Activated CD8-positive, alpha-beta memory T cell treated with anti-CD3 and anti-CD28 coated beads, Interleukin-2, amount 10 ng/mL, durations not matched to agents 7 days and 5 days (primary cell): ENCODE data around the gene BTLA. TPM values are rescaled to one million over a fixed set of nuclear protein-coding genes. Genes with fewer than 3 reads are reported as not detected.
"Not testable (repeated sequence)": the region's sequence is repeated elsewhere in the genome, so short reads cannot be mapped to it uniquely, and the experiment has no call there.

ENCODE experiments used
- ATAC-seq: fragments of 150-1000 bp; cut with Tn5 transposase; one replicate; pipeline ENCODE4 v1.10.0; 2021; ENCODE audit warnings: moderate library complexity
- CTCF ChIA-PET: fragments of 350-600 bp; sonication (Branson Sonifier 250); formaldehyde crosslinking; loops from one replicate; lab custom pipeline; 2021; ENCODE audit warnings: antibody characterized with exemption; lab: Charles Lee
- DNase-seq: peaks from one replicate; pipeline ENCODE4 v3.0.0-alpha.2; 2020
- H3K27ac Mint-ChIP-seq: one replicate; pipeline ENCODE4 v1.8.0; 2021; ENCODE audit warnings: mild to moderate bottlenecking, mixed read lengths
- H3K27me3 Mint-ChIP-seq: one replicate; pipeline ENCODE4 v1.8.0; 2021; ENCODE audit warnings: mixed read lengths
- H3K36me3 Mint-ChIP-seq: one replicate; pipeline ENCODE4 v1.8.0; 2021; ENCODE audit warnings: mild to moderate bottlenecking, mixed read lengths
- H3K4me1 Mint-ChIP-seq: one replicate; pipeline ENCODE4 v1.8.0; 2021; ENCODE audit warnings: mixed read lengths
- H3K4me3 Mint-ChIP-seq: one replicate; pipeline ENCODE4 v1.8.0; 2021; ENCODE audit warnings: mild to moderate bottlenecking, moderate library complexity, mixed read lengths
- H3K9me3 Mint-ChIP-seq: one replicate; pipeline ENCODE4 v1.8.0; 2022; ENCODE audit warnings: low read depth, mixed read lengths
- total RNA-seq, 2 experiments: library from RNA; stranded (reverse); gene quantifications; one replicate each; pipeline ENCODE4 v1.2.3, GENCODE V29; 2021

Gene BTLA
- total RNA-seq, 2 experiments from 2014 or later, result 16.2 to 17.1 TPM

- Mint-ChIP-seq H3K4me1 (peaks cover 62% of the 10 kb centered on the region), H3K36me3 (peaks cover 43% of the 10 kb centered on the region), H3K27ac (peak overlapping the region; percentile 52)
- ATAC-seq, DNase-seq, H3K4me3 Mint-ChIP-seq, CTCF ChIA-PET, H3K27me3 Mint-ChIP-seq, H3K9me3 Mint-ChIP-seq: not testable (repeated sequence)
Observed at GRCh38 chr3:112461787-112462186, 37.5 kb downstream of the BTLA start.

DNA sequence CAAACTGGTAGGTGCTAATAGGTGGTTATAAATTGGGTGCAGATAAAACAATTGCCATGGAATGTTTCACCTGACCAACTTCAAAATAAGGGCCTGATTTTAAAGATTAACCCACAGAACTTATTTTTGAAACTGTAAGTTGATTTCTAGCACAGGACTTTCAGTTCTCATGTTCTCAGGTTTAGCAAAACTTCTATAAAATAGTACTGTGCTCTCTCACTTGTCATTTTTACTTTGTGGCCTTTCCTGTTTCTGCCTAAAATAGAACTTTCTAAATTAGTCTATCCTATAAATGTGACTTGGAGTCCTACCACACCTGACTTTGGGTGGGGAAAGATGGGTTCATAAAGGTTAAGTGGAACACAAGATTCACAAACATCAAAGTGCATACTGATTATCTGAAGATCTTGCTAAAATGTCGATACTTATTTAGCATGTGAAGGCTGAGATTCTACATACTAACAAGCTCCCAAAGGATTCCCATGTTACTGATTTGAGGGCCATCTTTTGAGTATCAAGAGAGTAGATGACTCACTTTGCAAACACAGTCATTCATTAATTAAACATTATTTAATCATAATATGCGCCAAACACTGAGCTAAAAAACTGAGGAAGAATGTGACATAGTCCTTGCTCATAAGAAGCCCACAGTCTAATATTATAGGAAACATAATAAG lies 38.6 kb downstream of the BTLA start:
- peaks cover 58% of the 10 kb centered on the region for H3K4me1 Mint-ChIP-seq
- peak; percentile 3 for ATAC-seq
- H3K36me3 Mint-ChIP-seq, result peaks cover 35% of the 10 kb centered on the region
- no peaks in the 10 kb centered on the region for H3K27me3 Mint-ChIP-seq
- CTCF ChIA-PET, result interaction anchor here (0.9 to 1.8 kb wide), 2 partner anchors 38 to 52 kb away, joined by 3 to 4 read pairs; no protein-coding TSS in a partner anchor
- DNase-seq, result no peak
- H3K9me3 Mint-ChIP-seq, result peaks cover 2% of the 10 kb centered on the region
- peak overlapping the region; percentile 13 for H3K4me3 Mint-ChIP-seq
- peak overlapping the region; percentile 85 for H3K27ac Mint-ChIP-seq

DNA sequence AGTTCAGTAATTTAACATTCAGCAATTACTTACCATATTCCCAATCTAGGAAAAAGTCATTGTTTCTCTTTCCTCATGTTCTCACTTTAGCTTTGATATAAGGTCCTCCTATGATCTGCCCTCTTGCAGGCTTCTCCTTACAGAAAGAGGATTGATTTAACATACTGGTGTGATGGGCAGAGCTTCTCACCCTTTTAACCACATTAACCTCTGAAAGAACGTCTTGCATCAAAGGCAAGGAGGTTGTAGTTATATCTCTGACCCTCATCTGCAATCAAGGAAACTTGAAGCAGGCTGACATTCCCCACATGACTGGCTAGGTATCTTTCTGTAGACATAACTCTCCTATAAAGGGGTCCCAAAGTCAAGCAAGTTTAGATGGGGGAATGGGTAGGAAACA lies 39.5 kb downstream of the BTLA start:
- CTCF ChIA-PET, result interaction anchor here (0.9 to 1.8 kb wide), 4 partner anchors 22 to 60 kb away, joined by 3 to 4 read pairs (median 4); no protein-coding TSS in a partner anchor
- Mint-ChIP-seq H3K9me3 (peaks cover 2% of the 10 kb centered on the region), H3K27me3 (no peaks in the 10 kb centered on the region), H3K4me3 (peak overlapping the region; percentile 20), H3K36me3 (peaks cover 28% of the 10 kb centered on the region), H3K4me1 (peaks cover 49% of the 10 kb centered on the region), H3K27ac (peak overlapping the region; percentile 85)
- ATAC-seq (peak; percentile 66), DNase-seq (peak; percentile 52)

DNA sequence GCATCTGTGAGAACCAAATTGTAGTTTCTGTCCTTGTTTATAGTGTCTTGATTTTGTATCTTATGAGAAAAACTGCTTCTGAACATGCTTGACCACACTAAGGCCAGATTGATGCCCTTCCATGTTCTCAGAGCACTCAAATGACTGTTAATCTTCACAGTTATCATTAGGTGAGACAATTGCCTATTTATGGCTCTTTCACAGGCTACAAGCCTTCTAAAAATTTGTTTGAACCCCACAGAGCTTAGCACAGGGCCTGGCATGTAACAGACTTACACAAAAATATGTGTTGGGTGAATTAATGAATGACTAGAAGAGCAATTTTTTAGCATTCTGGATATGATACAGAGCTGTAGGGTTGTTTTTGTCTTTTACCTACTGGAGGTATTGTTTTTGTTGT lies 43.1 kb downstream of the BTLA start:
- peaks cover 2% of the 10 kb centered on the region for H3K9me3 Mint-ChIP-seq

DNA sequence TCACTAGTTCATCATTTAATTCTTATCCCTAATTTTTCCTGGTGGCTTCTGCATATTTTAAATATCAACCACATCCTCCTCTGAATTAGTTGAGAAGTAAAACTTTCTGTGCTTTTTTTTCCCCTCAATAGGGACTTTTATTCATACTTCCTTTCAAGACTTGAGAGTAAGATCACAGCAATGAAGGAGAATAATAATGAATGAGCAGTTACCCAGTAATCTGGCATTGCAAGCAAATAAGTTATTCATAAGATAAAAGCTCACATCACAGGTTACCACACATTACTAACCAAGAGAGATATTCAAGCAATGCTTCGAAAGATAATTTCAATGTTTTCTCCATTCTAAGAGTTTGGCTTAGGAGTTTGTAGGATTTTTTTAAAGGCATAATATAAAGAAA lies 50.3 kb downstream of the BTLA start:
- no peaks in the 10 kb centered on the region for H3K27me3 Mint-ChIP-seq

More for the DNA sequence above, 43.1 kb downstream of the BTLA start:
- Mint-ChIP-seq H3K27me3 (no peaks in the 10 kb centered on the region), H3K36me3 (peaks cover 8% of the 10 kb centered on the region), H3K4me1 (peaks cover 19% of the 10 kb centered on the region), H3K4me3 (no peak overlapping the region), H3K27ac (no peak overlapping the region)
- no peak for ATAC-seq
- CTCF ChIA-PET, result no interaction called here
- DNase-seq, result no peak

GRCh38 chr3:112446343-112446742 lies 52.9 kb downstream of the BTLA start:
- H3K36me3 Mint-ChIP-seq, result peaks cover 3% of the 10 kb centered on the region
- H3K4me1 Mint-ChIP-seq, result no peaks in the 10 kb centered on the region
- DNase-seq, result no peak
- H3K27ac Mint-ChIP-seq, result no peak overlapping the region
- ATAC-seq, result no peak
- CTCF ChIA-PET, result no interaction called here
- no peaks in the 10 kb centered on the region for H3K9me3 Mint-ChIP-seq
- H3K4me3 Mint-ChIP-seq, result no peak overlapping the region
- H3K27me3 Mint-ChIP-seq, result no peaks in the 10 kb centered on the region

More for the DNA sequence above, 50.3 kb downstream of the BTLA start:
- no peak overlapping the region for H3K27ac Mint-ChIP-seq
- H3K4me1 Mint-ChIP-seq, result no peaks in the 10 kb centered on the region
- CTCF ChIA-PET, result no interaction called here
- no peak for ATAC-seq
- no peak overlapping the region for H3K4me3 Mint-ChIP-seq
- no peaks in the 10 kb centered on the region for H3K9me3 Mint-ChIP-seq
- DNase-seq, result no peak
- H3K36me3 Mint-ChIP-seq, result peaks cover 4% of the 10 kb centered on the region

- Mint-ChIP-seq H3K36me3 (peaks cover 3% of the 10 kb centered on the region), H3K27ac (no peak overlapping the region), H3K27me3 (no peaks in the 10 kb centered on the region), H3K9me3 (no peaks in the 10 kb centered on the region), H3K4me1 (no peaks in the 10 kb centered on the region), H3K4me3 (no peak overlapping the region)
- ATAC-seq (no peak), DNase-seq (no peak)
- CTCF ChIA-PET, result no interaction called here
Observed at GRCh38 chr3:112445839-112446238, 53.4 kb downstream of the BTLA start.

GRCh38 chr3:112437146-112438022 lies 61.9 kb downstream of the BTLA start:
- Mint-ChIP-seq H3K4me1 (peaks cover 17% of the 10 kb centered on the region), H3K9me3 (peaks cover 4% of the 10 kb centered on the region), H3K27ac (peak overlapping the region; percentile 41), H3K36me3 (peaks cover 6% of the 10 kb centered on the region), H3K4me3 (no peak overlapping the region), H3K27me3 (no peaks in the 10 kb centered on the region)
- ATAC-seq (peak; percentile 92), DNase-seq (peak; percentile 41)
- CTCF ChIA-PET, result interaction anchor here (0.8 to 4.4 kb wide), 13 partner anchors 22 to 326 kb away, joined by 3 to 19 read pairs (median 5); partner anchors contain the start of genes CD200 and SLC9C1

- Mint-ChIP-seq H3K9me3 (peaks cover 4% of the 10 kb centered on the region), H3K27ac (no peak overlapping the region), H3K36me3 (peaks cover 5% of the 10 kb centered on the region), H3K4me3 (no peak overlapping the region), H3K27me3 (no peaks in the 10 kb centered on the region), H3K4me1 (no peaks in the 10 kb centered on the region)
- ATAC-seq (no peak), DNase-seq (no peak)
- CTCF ChIA-PET, result no interaction called here
Observed at GRCh38 chr3:112429960-112430359, 69.3 kb downstream of the BTLA start.

- Mint-ChIP-seq H3K9me3 (no peaks in the 10 kb centered on the region), H3K27ac (no peak overlapping the region), H3K4me1 (no peaks in the 10 kb centered on the region), H3K4me3 (no peak overlapping the region), H3K36me3 (no peaks in the 10 kb centered on the region), H3K27me3 (no peaks in the 10 kb centered on the region)
- CTCF ChIA-PET, result no interaction called here
- no peak for ATAC-seq
- no peak for DNase-seq
Observed at GRCh38 chr3:112427123-112427522, 72.1 kb downstream of the BTLA start.

DNA sequence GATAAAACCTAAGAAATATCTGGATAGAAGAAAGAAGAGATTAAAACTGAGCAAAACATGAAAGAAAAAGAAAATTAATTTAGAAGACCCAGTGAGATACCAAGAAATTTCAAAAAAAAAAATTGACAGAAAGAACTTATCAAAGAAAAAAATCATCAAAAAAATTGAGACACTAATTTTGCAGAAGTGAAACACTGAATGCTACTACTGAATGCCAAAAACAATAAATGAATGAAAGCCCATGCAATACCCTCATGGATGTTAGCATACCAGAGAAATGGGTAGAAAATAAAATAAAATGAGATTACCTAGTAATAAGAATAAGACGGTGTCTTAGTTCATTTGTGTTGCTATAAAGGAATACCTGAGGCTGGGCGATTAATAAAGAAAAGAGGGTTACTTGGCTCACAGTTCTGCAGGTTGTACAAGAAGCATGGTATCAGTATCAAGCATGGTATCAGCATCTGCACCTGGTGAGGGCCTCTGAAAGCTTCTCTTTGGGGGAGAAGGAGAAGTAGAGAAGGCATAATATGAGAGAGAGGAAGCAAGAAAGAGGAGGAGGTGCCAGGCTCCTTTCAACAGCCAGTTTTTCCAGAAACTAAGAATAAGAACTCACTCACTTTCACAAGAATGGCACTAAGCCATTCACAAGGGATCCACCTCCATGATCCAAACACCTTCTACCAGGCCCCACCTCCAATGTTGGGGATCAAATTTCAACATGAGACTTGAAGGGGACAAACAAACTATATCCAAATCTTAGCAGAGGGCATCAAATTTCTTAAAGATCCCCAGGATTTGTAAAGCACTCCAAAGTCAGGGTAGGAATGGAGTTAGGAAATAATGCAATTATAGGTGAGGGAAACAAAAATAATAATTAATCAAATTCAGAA lies 73.2 kb downstream of the BTLA start:
- CTCF ChIA-PET, result no interaction called here
- no peak for DNase-seq
- Mint-ChIP-seq H3K4me1 (no peaks in the 10 kb centered on the region), H3K27me3 (no peaks in the 10 kb centered on the region), H3K36me3 (no peaks in the 10 kb centered on the region), H3K4me3 (no peak overlapping the region), H3K27ac (no peak overlapping the region), H3K9me3 (no peaks in the 10 kb centered on the region)
- ATAC-seq, result no peak

DNA sequence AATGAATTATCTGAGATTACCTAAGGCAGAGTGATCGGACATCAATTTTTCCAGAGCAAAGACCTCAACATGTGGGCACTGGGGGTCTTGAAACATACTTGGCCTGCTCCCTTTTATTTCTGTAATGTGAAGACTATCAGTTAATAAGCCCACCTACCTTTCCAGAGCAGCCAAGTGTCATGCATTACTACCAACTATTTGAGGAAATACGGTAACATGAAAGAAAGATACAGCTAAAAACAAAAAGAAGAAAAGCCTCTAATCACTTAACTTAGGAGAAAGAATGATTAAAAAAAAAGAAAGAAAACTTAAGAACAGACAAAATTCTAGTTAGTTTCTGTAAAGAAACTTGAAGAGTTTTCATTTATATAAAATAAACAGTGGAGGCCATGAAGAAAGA lies 73.9 kb downstream of the BTLA start:
- CTCF ChIA-PET, result no interaction called here
- Mint-ChIP-seq H3K27ac (no peak overlapping the region), H3K4me1 (no peaks in the 10 kb centered on the region)

DNA sequence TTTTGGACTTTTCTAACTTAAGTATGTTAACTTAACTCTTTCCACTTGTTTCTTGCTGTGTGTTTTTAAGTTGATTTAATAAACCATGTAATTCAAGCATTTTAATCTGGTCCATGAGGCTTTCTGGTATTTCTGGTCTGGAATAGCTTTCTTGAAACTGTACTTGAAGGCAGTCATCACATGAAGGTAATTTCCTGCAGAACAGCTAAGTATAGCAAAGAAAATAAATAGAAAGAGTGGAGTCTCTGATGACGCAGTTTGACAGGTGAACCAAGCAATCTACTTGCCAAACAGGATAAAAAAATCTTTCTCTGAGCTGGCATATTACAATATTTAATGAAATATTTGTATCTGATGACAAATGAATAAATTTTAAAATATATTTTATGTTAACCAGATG lies 74.9 kb downstream of the BTLA start:
- no peaks in the 10 kb centered on the region for H3K9me3 Mint-ChIP-seq
- no peak for ATAC-seq
- CTCF ChIA-PET, result no interaction called here
- H3K27me3 Mint-ChIP-seq, result no peaks in the 10 kb centered on the region
- DNase-seq, result no peak
- H3K4me1 Mint-ChIP-seq, result no peaks in the 10 kb centered on the region
- H3K27ac Mint-ChIP-seq, result no peak overlapping the region
- no peak overlapping the region for H3K4me3 Mint-ChIP-seq
- no peaks in the 10 kb centered on the region for H3K36me3 Mint-ChIP-seq

More for the DNA sequence above, 73.9 kb downstream of the BTLA start:
- Mint-ChIP-seq H3K36me3 (no peaks in the 10 kb centered on the region), H3K9me3 (no peaks in the 10 kb centered on the region), H3K27me3 (no peaks in the 10 kb centered on the region), H3K4me3 (no peak overlapping the region)
- DNase-seq (no peak), ATAC-seq (no peak)
